ENCODE measurements around the gene CAPNS2.

- TF ChIP-seq TOX (CRISPR knock-in tag; IDR thresholded peaks at IDR 0.05; ENCODE audit: borderline replicate concordance), result no peak
- TF ChIP-seq ZFP3 (CRISPR knock-in tag; IDR thresholded peaks at IDR 0.05), result no peak
- TF ChIP-seq CSRNP3 (CRISPR knock-in tag; IDR thresholded peaks at IDR 0.05), result no peak
Observed at GRCh38 chr16:55577887-55578286, 11.4 kb downstream of the CAPNS2 start.

Data from SK-N-SH treated with all-trans-retinoic acid at 6 μM for 48 hours (cell line).